Measurements from ENCODE around the gene SLC8A2.
A peak's percentile ranks its signal among the peaks of the same experiment; 100 is the strongest.

- TF ChIP-seq CTCF (optimal IDR thresholded peaks at IDR 0.05 in 1 of 3, IDR thresholded peaks at IDR 0.05 in 1 of 3, conservative IDR thresholded peaks at IDR 0.05 in 1 of 3; ENCODE audit: extremely low read depth in 1 of 3, insufficient read depth in 2 of 3, low read length in 3 of 3) (peak in 2 of 3 experiments; percentile 44 to 78), EZH2 (IDR thresholded peaks at IDR 0.05; ENCODE audit: low read length) (no peak)
Measured at GRCh38 chr19:47414469-47414868, 57.2 kb downstream of the SLC8A2 start.
